Colonic mucosa (tissue), 4 donors: Measurements from ENCODE around the gene TMEM135. TPM values are rescaled to one million over a fixed set of nuclear protein-coding genes. Genes with fewer than 3 reads are reported as not detected.

ENCODE experiments used
- DNase-seq: peaks from one replicate; pipeline ENCODE4 v3.0.0-alpha.2; 2020
- H3K27ac ChIP-seq: fragments of 200-600 bp; one replicate; pipeline ENCODE4 v1.8.0; 2021
- H3K27me3 ChIP-seq: fragments of 200-600 bp; one replicate; pipeline ENCODE4 v1.8.0; 2021
- H3K36me3 ChIP-seq: fragments of 200-600 bp; one replicate; pipeline ENCODE4 v1.8.0; 2021
- H3K4me1 ChIP-seq: fragments of 200-600 bp; one replicate; pipeline ENCODE4 v1.8.0; 2021; ENCODE audit warnings: mild to moderate bottlenecking
- H3K4me3 ChIP-seq: fragments of 200-600 bp; one replicate; pipeline ENCODE4 v1.8.0; 2021
- H3K9ac ChIP-seq, 2 donors: one replicate each; pipeline ENCODE4 v1.7.0; 2013; ENCODE audit warnings: control low read depth in 2 of 2, low read depth in 2 of 2, low read length in 2 of 2
- H3K9me3 ChIP-seq: fragments of 200-600 bp; one replicate; pipeline ENCODE4 v1.8.0; 2021
- CTCF ChIP-seq: fragments of 200-600 bp; IDR thresholded peaks from one replicate; pipeline ENCODE4 v1.8.0; 2022; ENCODE audit warnings: antibody characterized with exemption, mild to moderate bottlenecking
- intact Hi-C: fragments of 100-400 bp; cut with DNase I; formaldehyde crosslinking; loops from one replicate; pipeline ENCODE4 v1.14.1; 2022
- total RNA-seq, 2 donors: library from RNA; stranded (reverse); fragmentation: NEBNext Ultra II Directional in 1 of 2; extraction: Animal tissue kit (Norgen Biotek cat#: 25700) in 1 of 2; gene quantifications; one replicate each; pipeline ENCODE4 v1.2.1, GENCODE V29; 2021
- donor health status: healthy.
- donor health status: DM: no; HTN: no; CAD: no.
- donor health status: DM: no; HTN: no; CAD: no.

The TMEM135 gene
- total RNA-seq, 2 donors from 2014 or later: 28.8 to 41.4 TPM

DNA sequence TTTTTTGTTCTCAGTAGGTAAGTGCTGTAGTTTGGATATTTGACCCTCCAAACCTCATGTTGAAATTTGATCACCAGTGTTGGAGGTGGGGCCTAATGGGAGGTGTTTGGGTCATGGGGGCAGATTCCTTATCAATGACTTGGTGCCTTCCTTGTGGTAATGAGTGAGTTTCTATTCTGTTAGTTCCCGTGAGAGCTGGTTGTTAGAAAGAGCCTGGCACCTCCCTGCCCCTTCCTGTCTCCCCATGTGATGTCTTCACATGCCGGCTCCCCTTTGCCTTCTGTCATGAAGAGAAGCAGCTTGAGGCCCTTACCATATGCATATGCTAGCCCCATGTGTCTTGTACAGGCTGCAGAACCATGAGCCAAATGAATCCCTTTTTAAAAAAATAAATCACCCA, 138.3 kb downstream of the TMEM135 start:
- Histone ChIP-seq H3K36me3 (no peaks in the 10 kb centered on the region), H3K27ac (no peak overlapping the region), H3K9ac (no peak overlapping the region), H3K4me3 (no peak overlapping the region), H3K4me1 (no peaks in the 10 kb centered on the region), H3K9me3 (no peaks in the 10 kb centered on the region), H3K27me3 (no peaks in the 10 kb centered on the region)
- TF ChIP-seq CTCF: no peak
- no peak for DNase-seq
- intact Hi-C loops: no loop called here

DNA sequence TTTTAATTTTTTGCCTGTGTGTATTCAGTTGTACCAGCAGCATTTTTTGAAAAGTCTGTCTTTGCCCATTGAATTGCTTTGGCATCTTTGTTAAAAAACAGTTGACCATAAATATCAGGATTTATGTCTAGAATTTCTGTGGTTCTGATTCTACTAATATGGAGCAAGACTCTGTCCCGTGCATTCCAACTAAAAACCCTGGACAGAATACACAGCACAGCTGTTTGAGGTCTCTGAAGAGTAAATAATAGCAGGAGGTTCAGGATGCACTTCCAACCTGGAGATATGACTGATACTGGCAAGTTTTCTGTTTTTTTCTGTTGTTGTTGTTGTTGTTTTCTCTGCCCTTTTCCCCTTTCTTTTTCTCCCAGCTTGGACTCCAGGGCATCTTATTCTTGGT, 141.9 kb downstream of the TMEM135 start:
- H3K4me1 ChIP-seq: no peaks in the 10 kb centered on the region
- H3K27me3 ChIP-seq: no peaks in the 10 kb centered on the region
- intact Hi-C loops: no loop called here
- H3K9me3 ChIP-seq: no peaks in the 10 kb centered on the region
- H3K4me3 ChIP-seq: no peak overlapping the region
- TF ChIP-seq CTCF: no peak
- H3K9ac ChIP-seq: no peak overlapping the region
- DNase-seq: no peak
- H3K27ac ChIP-seq: no peak overlapping the region
- H3K36me3 ChIP-seq: no peaks in the 10 kb centered on the region

GRCh38 chr11:87180742-87181141, 143.0 kb downstream of the TMEM135 start:
- H3K4me3 ChIP-seq: no peak overlapping the region
- no peaks in the 10 kb centered on the region for H3K4me1 ChIP-seq
- no peaks in the 10 kb centered on the region for H3K27me3 ChIP-seq
- H3K36me3 ChIP-seq: no peaks in the 10 kb centered on the region
- DNase-seq: no peak
- no peak for TF ChIP-seq CTCF
- H3K9ac ChIP-seq: no peak overlapping the region
- intact Hi-C loops: no loop called here
- H3K27ac ChIP-seq: no peak overlapping the region
- no peaks in the 10 kb centered on the region for H3K9me3 ChIP-seq

- Histone ChIP-seq H3K4me3 (no peak overlapping the region), H3K36me3 (no peaks in the 10 kb centered on the region), H3K9me3 (no peaks in the 10 kb centered on the region), H3K9ac (no peak overlapping the region), H3K4me1 (no peaks in the 10 kb centered on the region), H3K27me3 (no peaks in the 10 kb centered on the region), H3K27ac (no peak overlapping the region)
- no peak for DNase-seq
- intact Hi-C loops: no loop called here
- TF ChIP-seq CTCF: no peak
Observed at GRCh38 chr11:87181143-87181542, 143.4 kb downstream of the TMEM135 start.

GRCh38 chr11:87185228-87185627, 147.5 kb downstream of the TMEM135 start:
- no peak overlapping the region for H3K9ac ChIP-seq
- H3K36me3 ChIP-seq: no peaks in the 10 kb centered on the region
- TF ChIP-seq CTCF: no peak
- H3K27me3 ChIP-seq: no peaks in the 10 kb centered on the region
- H3K4me3 ChIP-seq: no peak overlapping the region
- H3K27ac ChIP-seq: no peak overlapping the region
- H3K4me1 ChIP-seq: no peaks in the 10 kb centered on the region
- DNase-seq: no peak
- intact Hi-C loops: no loop called here
- no peaks in the 10 kb centered on the region for H3K9me3 ChIP-seq

DNA sequence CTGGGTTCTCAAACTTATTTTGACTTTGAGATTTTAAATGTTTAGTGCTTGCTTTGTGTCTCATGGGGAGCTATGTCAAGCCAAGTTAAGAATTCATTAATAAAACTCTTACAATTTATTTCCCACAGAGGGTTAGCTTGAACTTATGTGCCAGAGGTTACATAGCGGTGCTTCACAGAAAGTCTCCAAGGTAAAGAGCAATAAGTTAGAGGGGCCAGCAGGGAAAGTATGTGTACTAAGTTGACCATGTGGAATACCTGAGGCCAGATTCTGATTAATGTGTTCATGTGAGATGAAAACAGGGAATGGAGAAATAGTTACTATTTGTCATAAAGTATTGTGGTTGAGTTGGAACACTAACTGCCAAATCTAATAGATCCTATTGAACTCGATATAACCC, 149.3 kb downstream of the TMEM135 start:
- Histone ChIP-seq H3K9ac (no peak overlapping the region), H3K27ac (no peak overlapping the region), H3K4me3 (no peak overlapping the region), H3K9me3 (no peaks in the 10 kb centered on the region), H3K4me1 (no peaks in the 10 kb centered on the region), H3K36me3 (no peaks in the 10 kb centered on the region), H3K27me3 (no peaks in the 10 kb centered on the region)
- TF ChIP-seq CTCF: no peak
- no peak for DNase-seq
- intact Hi-C loops: no loop called here
